Endothelial cell of umbilical vein (primary cell): ENCODE measurements around the gene TBC1D5. TPM values are rescaled to one million over a fixed set of nuclear protein-coding genes. Genes with fewer than 3 reads are reported as not detected.

Experiments used
- BruUV-seq: library from RNA; stranded (reverse); fragments of 400-500 nt; replicated peaks from 2 replicates; lab custom pipeline; 2021; lab: Mats Ljungman, UMichigan
- CTCF ChIA-PET: fragments of 300-600, 350-600 bp; sonication (Branson Sonifier 250); formaldehyde crosslinking; loops from one replicate; lab custom pipeline; 2021; ENCODE audit warnings: antibody characterized with exemption, inconsistent platforms; lab: Charles Lee
- POLR2A ChIA-PET: fragments of 300-600, 350-600 bp; sonication (Branson Sonifier 250); formaldehyde crosslinking; loops from one replicate; lab custom pipeline; 2021; ENCODE audit warnings: antibody characterized with exemption, inconsistent platforms; lab: Charles Lee
- DNase-seq: peaks from one replicate; pipeline ENCODE4 v3.0.0-alpha.2; 2011; ENCODE audit warnings: low read depth, low spot score
- FAIRE-seq: peaks from 2 replicates; lab custom pipeline; 2011; peaks lifted over from hg19 to GRCh38; lab: Jason Lieb, UNC
- H2AFZ ChIP-seq: 2 replicates; pipeline ENCODE4 v1.6.0; 2012; ENCODE audit warnings: low read depth, low read length, control low read depth, inconsistent platforms
- H3K27ac ChIP-seq: 2 replicates; pipeline ENCODE4 v1.5.1; 2011; ENCODE audit warnings: low read depth, mild to moderate bottlenecking, control low read depth, low read length, moderate library complexity; ENCODE audit not compliant: insufficient read depth
- H3K27me3 ChIP-seq, 2 experiments: 2 replicates each; pipeline versions ENCODE4 v1.6.0 to v1.6.1; 2011; ENCODE audit warnings: low read length in 2 of 2, mixed read lengths in 1 of 2; ENCODE audit not compliant: control insufficient read depth in 2 of 2, insufficient read depth in 2 of 2
- H3K36me3 ChIP-seq, 2 experiments: 2 replicates in 1 of 2; 3 replicates in 1 of 2; pipeline ENCODE4 v1.5.1; 2011; ENCODE audit warnings: low read length in 2 of 2, mild to moderate bottlenecking in 1 of 2, moderate library complexity in 1 of 2; ENCODE audit not compliant: control insufficient read depth in 2 of 2, insufficient read depth in 2 of 2; ENCODE audit errors: extremely low read depth in 1 of 2
- H3K4me1 ChIP-seq: 3 replicates; pipeline ENCODE4 v1.5.1; 2011; ENCODE audit warnings: mild to moderate bottlenecking, low read length; ENCODE audit not compliant: control insufficient read depth, insufficient read depth; ENCODE audit errors: extremely low read depth
- H3K4me2 ChIP-seq: 2 replicates; pipeline ENCODE4 v1.6.1; 2011; ENCODE audit warnings: low read length, control low read depth, mixed read lengths; ENCODE audit not compliant: insufficient read depth
- H3K4me3 ChIP-seq, 3 experiments: fragments of 200-600 bp in 1 of 3; sonication (generic), shearing (Covaris generic) in 1 of 3; replicated peaks in 1 of 3; 2 replicates each; pipeline ENCODE4 v1.5.1; 2011 to 2016; ENCODE audit warnings: control low read depth in 3 of 3, low read length in 3 of 3, mild to moderate bottlenecking in 2 of 3, inconsistent platforms in 1 of 3, low read depth in 1 of 3, moderate library complexity in 1 of 3; ENCODE audit not compliant: insufficient read depth in 1 of 3
- H3K79me2 ChIP-seq: 2 replicates; pipeline ENCODE4 v1.6.0; 2012; ENCODE audit warnings: low read length, inconsistent platforms; ENCODE audit not compliant: control insufficient read depth, insufficient read depth
- H3K9ac ChIP-seq: replicated peaks from 2 replicates; pipeline ENCODE3; 2011; ENCODE audit warnings: low read length, control low read depth; ENCODE audit not compliant: insufficient read depth; ENCODE audit errors: extremely low read depth
- H3K9me1 ChIP-seq: replicated peaks from 3 replicates; pipeline ENCODE4 v1.6.0; 2011; ENCODE audit warnings: mild to moderate bottlenecking, low read length; ENCODE audit not compliant: control insufficient read depth, insufficient read depth; ENCODE audit errors: extremely low read depth
- H3K9me3 ChIP-seq: replicated peaks from 2 replicates; pipeline ENCODE4 v1.5.1; 2012; ENCODE audit warnings: low read length, inconsistent platforms; ENCODE audit not compliant: control insufficient read depth, insufficient read depth
- H4K20me1 ChIP-seq: replicated peaks from 2 replicates; pipeline ENCODE3; 2011; ENCODE audit warnings: mild to moderate bottlenecking, low read length; ENCODE audit not compliant: control insufficient read depth, insufficient read depth; ENCODE audit errors: extremely low read depth
- EZH2 ChIP-seq: IDR thresholded peaks from 2 replicates; pipeline ENCODE4 v1.6.1; 2012; ENCODE audit warnings: borderline replicate concordance, low read depth, mild to moderate bottlenecking, moderate library complexity, low read length, inconsistent platforms; ENCODE audit not compliant: severe bottlenecking
- FOS ChIP-seq: IDR thresholded peaks from 2 replicates; pipeline ENCODE4 v1.6.1; 2011; ENCODE audit warnings: mild to moderate bottlenecking, low read length, moderate library complexity, borderline replicate concordance; ENCODE audit not compliant: insufficient read depth
- GATA2 ChIP-seq: IDR thresholded peaks from 2 replicates; pipeline ENCODE4 v1.7.0; 2011; ENCODE audit warnings: low read depth, mild to moderate bottlenecking, moderate library complexity, mixed read lengths, low read length; ENCODE audit not compliant: insufficient read length, insufficient read depth
- JUN ChIP-seq: IDR thresholded peaks from 2 replicates; pipeline ENCODE4 v1.6.1; 2011; ENCODE audit warnings: borderline replicate concordance, low read depth; ENCODE audit not compliant: insufficient read length, insufficient read depth
- MAX ChIP-seq: IDR thresholded peaks from 2 replicates; pipeline ENCODE4 v1.6.1; 2011; ENCODE audit not compliant: insufficient read depth, insufficient read length
- MYC ChIP-seq: IDR thresholded peaks from one replicate; pipeline ENCODE4 v1.6.1; 2011; ENCODE audit warnings: mild to moderate bottlenecking, low read depth, low read length
- POLR2A ChIP-seq: IDR thresholded peaks from 2 replicates; pipeline ENCODE4 v1.6.1; 2012; ENCODE audit warnings: low read depth, mild to moderate bottlenecking, control low read depth, low read length
- POLR2AphosphoS5 ChIP-seq: IDR thresholded peaks from 2 replicates; pipeline ENCODE4 v1.6.1; 2012; ENCODE audit warnings: low read depth, mild to moderate bottlenecking, control low read depth, low read length, moderate library complexity; ENCODE audit not compliant: insufficient read depth
- dilution Hi-C: fragments of 300-500 bp; cut with MboI; formaldehyde crosslinking; loops from one replicate; pipeline ENCODE4 v1.15.0; 2019; ENCODE audit warnings: low sequenced_read_pairs; ENCODE audit not compliant: extremely low pct_ligation_motif_present
- intact Hi-C: fragments of 100-400 bp; cut with micrococcal nuclease; formaldehyde crosslinking; loops from one replicate; pipeline ENCODE4 v1.10.0; 2022
- polyA plus RNA-seq, 4 experiments: library from polyadenylated mRNA; depleted of rRNA in 3 of 4; stranded (reverse) in 3 of 4; unstranded in 1 of 4; fragments of >200 nt; gene quantifications; 2 replicates each; pipeline versions ENCODE4 v1.2.1 to v1.2.3, GENCODE V29; 2011 to 2012; ENCODE audit warnings: missing spikeins in 1 of 4
- total RNA-seq: library from RNA; stranded (reverse); gene quantifications from 2 replicates; pipeline ENCODE4 v1.2.3, GENCODE V29; 2021
- TF ChIP-seq, protein P1 (sequence below), 2 donors: IDR thresholded peaks; 1 replicate in 1 of 2; 2 replicates in 1 of 2; pipeline ENCODE4 v1.5.1; 2011; ENCODE audit warnings: low read length in 2 of 2, mild to moderate bottlenecking in 2 of 2, moderate library complexity in 2 of 2, control low read depth in 1 of 2, inconsistent platforms in 1 of 2, low read depth in 1 of 2; ENCODE audit not compliant: insufficient read depth in 1 of 2; ENCODE audit errors: extremely low read depth in 1 of 2

TBC1D5 gene
- total and polyA plus RNA-seq, 2 donors (not counting 3 experiments of a cell fraction or from before 2014, with no cell fraction given) = 17.5 to 44.7 TPM

GRCh38 chr3:17674082-17674686, 68.2 kb downstream of the TBC1D5 start:
- H3K4me1 ChIP-seq = no peaks in the 10 kb centered on the region
- no peak overlapping the region for H3K4me3 ChIP-seq
- H3K9ac ChIP-seq = no peak overlapping the region
- H3K27ac ChIP-seq = no peak overlapping the region
- CTCF ChIA-PET = no interaction called here
- dilution Hi-C loops = no loop called here
- BruUV-seq = no TSS peak
- intact Hi-C loops = no loop called here
- no peak overlapping the region for H3K4me2 ChIP-seq
- no peak for FAIRE-seq
- no peaks in the 10 kb centered on the region for H3K9me1 ChIP-seq
- TF ChIP-seq GATA2 (no peak), POLR2AphosphoS5 (no peak), JUN (no peak)
- no peak for DNase-seq
- POLR2A ChIA-PET = no interaction called here
- no peaks in the 10 kb centered on the region for H4K20me1 ChIP-seq
- H3K9me3 ChIP-seq = no peaks in the 10 kb centered on the region
- no peaks in the 10 kb centered on the region for H3K27me3 ChIP-seq
- H3K36me3 ChIP-seq = no peaks in the 10 kb centered on the region
- no peaks in the 10 kb centered on the region for H3K79me2 ChIP-seq
- H2AFZ ChIP-seq = no peak overlapping the region

- TF ChIP-seq POLR2A (no peak), MYC (no peak), MAX (no peak), POLR2AphosphoS5 (no peak), FOS (no peak), GATA2 (no peak), JUN (no peak), EZH2 (no peak)
- TF ChIP-seq, protein P1, sequence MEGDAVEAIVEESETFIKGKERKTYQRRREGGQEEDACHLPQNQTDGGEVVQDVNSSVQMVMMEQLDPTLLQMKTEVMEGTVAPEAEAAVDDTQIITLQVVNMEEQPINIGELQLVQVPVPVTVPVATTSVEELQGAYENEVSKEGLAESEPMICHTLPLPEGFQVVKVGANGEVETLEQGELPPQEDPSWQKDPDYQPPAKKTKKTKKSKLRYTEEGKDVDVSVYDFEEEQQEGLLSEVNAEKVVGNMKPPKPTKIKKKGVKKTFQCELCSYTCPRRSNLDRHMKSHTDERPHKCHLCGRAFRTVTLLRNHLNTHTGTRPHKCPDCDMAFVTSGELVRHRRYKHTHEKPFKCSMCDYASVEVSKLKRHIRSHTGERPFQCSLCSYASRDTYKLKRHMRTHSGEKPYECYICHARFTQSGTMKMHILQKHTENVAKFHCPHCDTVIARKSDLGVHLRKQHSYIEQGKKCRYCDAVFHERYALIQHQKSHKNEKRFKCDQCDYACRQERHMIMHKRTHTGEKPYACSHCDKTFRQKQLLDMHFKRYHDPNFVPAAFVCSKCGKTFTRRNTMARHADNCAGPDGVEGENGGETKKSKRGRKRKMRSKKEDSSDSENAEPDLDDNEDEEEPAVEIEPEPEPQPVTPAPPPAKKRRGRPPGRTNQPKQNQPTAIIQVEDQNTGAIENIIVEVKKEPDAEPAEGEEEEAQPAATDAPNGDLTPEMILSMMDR (IDR thresholded peaks at IDR 0.05; ENCODE audit: extremely low read depth in 1 of 2, insufficient read depth in 1 of 2, low read depth in 1 of 2, low read length in 2 of 2) = no peak
- dilution Hi-C loops = no loop called here
- Histone ChIP-seq H3K79me2 (no peaks in the 10 kb centered on the region), H3K4me2 (no peak overlapping the region), H3K36me3 (no peaks in the 10 kb centered on the region), H3K9ac (no peak overlapping the region), H2AFZ (no peak overlapping the region), H3K4me1 (no peaks in the 10 kb centered on the region), H3K9me3 (no peaks in the 10 kb centered on the region), H3K27ac (no peak overlapping the region), H3K27me3 (no peaks in the 10 kb centered on the region), H3K9me1 (no peaks in the 10 kb centered on the region), H3K4me3 (no peak overlapping the region), H4K20me1 (no peaks in the 10 kb centered on the region)
- FAIRE-seq = no peak
- ChIA-PET CTCF (interaction anchor here (1.5 kb wide), 1 partner anchor 28 kb away, joined by 8 read pairs; no protein-coding TSS in a partner anchor), POLR2A (no interaction called here)
- no TSS peak for BruUV-seq
- intact Hi-C loops = no loop called here
- no peak for DNase-seq
These were observed 69.9 kb downstream of the TBC1D5 start for GRCh38 chr3:17672506-17672905.
